Aorta (tissue), 5 donors: ENCODE data around the gene TMEM252. TPM values are rescaled to one million over a fixed set of nuclear protein-coding genes. Genes with fewer than 3 reads are reported as not detected.
A peak's percentile ranks its signal among the peaks of the same experiment; 100 is the strongest.

ENCODE experiments used
- ATAC-seq: fragments of 200-7000 bp; cut with Tn5 transposase; one replicate; pipeline ENCODE4 v1.9.1; 2022; ENCODE audit warnings: moderate library complexity; ENCODE audit not compliant: low FRiP score
- DNase-seq, 2 donors: peaks; one replicate each; pipeline ENCODE4 v3.0.0-alpha.2; 2020
- H3K27ac ChIP-seq, 2 donors: one replicate each; pipeline ENCODE4 v1.5.1; 2013; ENCODE audit warnings: low read length in 2 of 2, mild to moderate bottlenecking in 2 of 2, moderate library complexity in 2 of 2, control low read depth in 1 of 2, inconsistent platforms in 1 of 2, low read depth in 1 of 2
- H3K27me3 ChIP-seq, 2 donors: one replicate each; pipeline ENCODE4 v1.6.1; 2013; ENCODE audit warnings: control low read depth in 1 of 2, low read length in 1 of 2, mild to moderate bottlenecking in 1 of 2, moderate library complexity in 1 of 2; ENCODE audit not compliant: insufficient read depth in 2 of 2, control insufficient read depth in 1 of 2
- H3K36me3 ChIP-seq, 2 donors: one replicate each; pipeline ENCODE4 v1.6.1; 2013; ENCODE audit warnings: control low read depth in 1 of 2, low read length in 1 of 2, mild to moderate bottlenecking in 1 of 2; ENCODE audit not compliant: insufficient read depth in 2 of 2, control insufficient read depth in 1 of 2
- H3K4me1 ChIP-seq, 2 donors: one replicate each; pipeline ENCODE4 v1.6.1; 2013; ENCODE audit warnings: low read length in 2 of 2, control low read depth in 1 of 2, mild to moderate bottlenecking in 1 of 2, moderate library complexity in 1 of 2; ENCODE audit not compliant: insufficient read depth in 2 of 2, control insufficient read depth in 1 of 2
- H3K4me3 ChIP-seq, 2 donors: one replicate each; pipeline ENCODE4 v1.5.1; 2013; ENCODE audit warnings: low read length in 2 of 2, control low read depth in 1 of 2, mild to moderate bottlenecking in 1 of 2
- H3K9me3 ChIP-seq: one replicate; pipeline ENCODE4 v1.6.1; 2013; ENCODE audit warnings: mild to moderate bottlenecking, low read length; ENCODE audit not compliant: control insufficient read depth
- WGBS, 2 donors: extraction: QIAGEN DNeasy Blood & Tissue Kit; methylation state at CpG; one replicate each; pipeline ENCODE4 v1.1.7; 2013; 5-methylcytosine and 5-hydroxymethylcytosine counted together
- intact Hi-C, 2 donors: fragments of 100-400 bp; cut with DNase I; formaldehyde crosslinking; loops; one replicate each; pipeline versions ENCODE4 v1.14.2 to v1.15.0; 2022
- long read RNA-seq, 2 donors: library from polyadenylated mRNA; unstranded; transcript quantifications; one replicate each; pipeline ENCODE4 v2.0.0, GENCODE V29; 2020 to 2021
- polyA plus RNA-seq, 2 donors: library from polyadenylated mRNA; stranded (reverse); fragments of 200-250 nt; gene quantifications; one replicate each; pipeline ENCODE4 v1.2.3, GENCODE V29; 2013
- total RNA-seq, 2 donors: library from RNA; stranded (reverse); fragmentation: NEBNext Ultra II Directional; extraction: Animal tissue kit (Norgen Biotek cat#: 25700); gene quantifications; one replicate each; pipeline ENCODE4 v1.2.1, GENCODE V29; 2021
- donor health status: healthy with polysubstance abuse.
- donor health status: Bipolar disorder and iron deficiency.
- donor health status: DM: no; HTN: no; CAD: no.
- donor health status: DM: no; HTN: no; CAD: no.
- donor health status: DM: yes; HTN: yes; CAD: no.

TMEM252 gene, protein sequence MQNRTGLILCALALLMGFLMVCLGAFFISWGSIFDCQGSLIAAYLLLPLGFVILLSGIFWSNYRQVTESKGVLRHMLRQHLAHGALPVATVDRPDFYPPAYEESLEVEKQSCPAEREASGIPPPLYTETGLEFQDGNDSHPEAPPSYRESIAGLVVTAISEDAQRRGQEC
- total RNA-seq (not detected), polyA plus RNA-seq (under 1 TPM in 1 of 2 donors, not detected in 1; 0.75 TPM)
- long read RNA-seq, donor 1, result 0 reads
- long read RNA-seq, donor 2, result 0 reads

DNA sequence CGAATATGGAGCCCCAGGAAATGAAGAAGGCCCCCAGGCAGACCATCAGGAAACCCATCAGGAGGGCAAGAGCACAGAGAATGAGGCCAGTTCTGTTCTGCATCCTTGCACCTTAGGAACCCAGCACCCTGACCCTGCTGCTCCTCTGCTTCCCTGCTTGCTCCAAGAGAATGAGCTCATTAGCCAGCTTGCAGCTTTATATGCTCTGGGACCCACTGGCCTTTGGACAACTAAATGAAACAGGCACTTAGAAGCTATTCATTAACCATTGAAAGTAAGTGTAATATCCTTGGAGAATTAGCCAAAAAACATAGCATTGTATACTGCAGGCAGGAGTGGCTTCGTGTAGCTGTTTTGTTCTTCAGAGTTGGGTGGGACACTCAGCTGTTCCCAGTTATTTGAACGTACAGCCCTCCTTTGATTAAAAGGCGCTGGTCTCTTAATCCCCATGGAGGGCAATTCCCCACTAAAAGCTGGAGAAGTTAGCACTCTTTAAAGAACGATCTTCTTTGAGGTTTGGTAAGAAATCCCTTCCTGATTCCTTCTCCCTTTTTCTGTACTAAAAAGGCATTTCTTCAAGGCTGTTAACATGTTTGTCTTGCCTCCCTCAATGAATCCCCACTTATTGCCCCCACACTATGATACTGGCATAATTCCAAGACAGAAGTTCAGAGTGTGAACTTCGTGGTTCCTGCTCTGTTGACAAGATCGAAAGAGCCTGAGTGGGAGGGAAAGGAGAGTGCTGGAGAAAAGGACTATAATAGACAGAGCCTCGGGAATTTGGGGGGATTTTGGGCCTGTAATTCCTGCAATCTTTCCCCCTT, at the start of gene TMEM252:
TMEM252 (minus strand) TSS at position 172 of the 824 bp plus-strand sequence; CDS start at position 103, 69 bp downstream.
- ATAC-seq, result no peak

DNA sequence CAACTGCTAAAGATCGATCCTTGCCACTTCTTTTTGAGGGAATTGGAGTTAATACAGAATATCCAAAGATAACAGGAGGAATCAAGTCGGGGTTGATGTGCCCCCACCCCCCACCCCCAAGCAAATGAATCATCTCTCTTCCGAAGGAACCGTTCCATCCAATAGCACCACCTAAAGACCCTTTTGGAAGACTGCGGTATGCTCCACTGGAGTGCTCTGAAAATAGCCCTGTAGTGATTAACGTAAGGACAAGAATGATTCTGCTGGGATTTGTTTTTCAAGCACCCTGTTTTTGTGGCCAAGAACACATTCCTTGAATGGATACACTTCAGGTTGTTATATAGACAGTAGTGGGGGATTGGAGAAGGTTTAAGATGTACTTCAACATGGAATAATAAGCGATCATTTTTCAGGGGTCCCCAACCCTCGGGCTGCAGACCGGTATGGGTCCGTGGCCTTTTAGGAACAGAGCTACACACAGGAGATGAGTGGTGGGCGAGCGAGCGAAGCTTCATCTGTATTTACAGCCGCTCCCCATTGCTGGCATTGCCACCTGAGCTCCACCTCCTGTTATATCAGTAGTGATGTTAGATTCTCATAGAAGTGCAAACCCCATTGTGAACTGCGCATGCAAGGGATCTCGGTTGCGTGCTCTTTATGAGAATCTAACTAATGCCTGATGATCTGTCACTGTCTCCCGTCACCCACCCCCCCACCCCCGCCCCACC, 44.5 kb upstream of the TMEM252 start:
- Histone ChIP-seq H3K27ac (no peak overlapping the region), H3K4me3 (no peak overlapping the region), H3K4me1 (no peaks in the 10 kb centered on the region), H3K36me3 (no peaks in the 10 kb centered on the region), H3K27me3 (no peaks in the 10 kb centered on the region), H3K9me3 (no peaks in the 10 kb centered on the region)
- ATAC-seq, result no peak
- 72 to 74% methylated on average over 19 of the region's 19 CpGs for whole genome bisulfite sequencing, 2 donors
- DNase-seq, result no peak
- intact Hi-C loops, result loop anchor here (2.0 to 10.0 kb wide), 4 partner anchors 120 to 414 kb away; partner anchors contain the start of gene PIP5K1B (in 2 of the 2)

More for the DNA sequence above, at the start of gene TMEM252:
- no peak for DNase-seq
- WGBS, 2 donors, result 37% methylated on average over 8 of the region's 8 CpGs
- no peaks in the 10 kb centered on the region for H3K27me3 ChIP-seq
- H3K4me1 ChIP-seq, result peaks cover 6 to 9% of the 10 kb centered on the region in 2 donors
- no peaks in the 10 kb centered on the region for H3K36me3 ChIP-seq
- intact Hi-C loops, result no loop called here
- H3K9me3 ChIP-seq, result no peaks in the 10 kb centered on the region
- H3K27ac ChIP-seq, result peak within 1 kb of the TSS in 1 of 2 donors; percentile 74
- no peak within 1 kb of the TSS for H3K4me3 ChIP-seq

DNA sequence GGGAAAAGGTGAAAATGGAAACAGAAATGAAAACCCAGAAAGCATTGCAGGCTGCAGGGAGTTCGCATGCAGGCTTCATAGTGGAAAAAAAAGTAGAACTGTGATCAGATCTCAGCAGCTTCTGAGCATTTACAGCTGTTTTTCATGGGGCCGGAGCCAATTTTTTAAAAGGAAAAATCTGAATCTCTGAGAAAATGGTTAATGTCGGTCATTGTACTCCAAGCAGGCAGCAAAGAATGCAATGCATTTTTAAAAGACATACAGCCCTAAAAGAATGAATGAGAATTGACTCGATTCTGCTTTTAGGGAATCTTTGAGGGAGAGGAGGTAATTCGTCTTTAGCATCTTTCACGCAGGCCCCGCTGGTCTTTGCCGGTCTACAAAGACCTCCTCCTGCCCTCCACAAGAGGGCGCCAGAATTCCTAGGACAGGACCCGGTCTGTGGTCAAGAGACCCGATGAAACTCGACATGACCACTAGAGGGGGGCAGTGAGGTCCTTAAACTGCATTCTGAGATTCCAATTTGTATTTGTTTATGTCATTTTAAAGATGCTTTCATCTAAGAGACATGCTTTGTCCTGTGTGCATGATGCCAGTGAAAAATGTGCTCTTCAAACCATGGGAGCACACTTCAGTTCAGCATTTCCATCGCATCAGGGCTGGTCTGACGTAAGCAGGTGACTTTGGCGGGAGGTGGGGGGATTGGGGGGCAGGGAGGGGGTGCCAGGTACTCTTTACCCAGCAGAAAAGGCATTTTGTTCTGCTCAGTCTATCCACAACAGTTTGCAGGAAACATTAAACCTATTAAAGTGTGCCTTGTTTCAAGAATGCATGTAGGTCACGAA, 43.7 kb upstream of the TMEM252 start:
- H3K27ac ChIP-seq, result no peak overlapping the region
- no peaks in the 10 kb centered on the region for H3K4me1 ChIP-seq
- no peaks in the 10 kb centered on the region for H3K36me3 ChIP-seq
- intact Hi-C loops, result loop anchor here (2.0 to 10.0 kb wide), 6 partner anchors 120 to 414 kb away; partner anchors contain the start of gene PIP5K1B (in 2 of the 2)
- H3K27me3 ChIP-seq, result no peaks in the 10 kb centered on the region
- DNase-seq (peak; percentile 87 to 89), ATAC-seq (peak; percentile 95)
- H3K4me3 ChIP-seq, result no peak overlapping the region
- WGBS, 2 donors, result 22 to 23% methylated on average over 16 of the region's 16 CpGs
- no peaks in the 10 kb centered on the region for H3K9me3 ChIP-seq

DNA sequence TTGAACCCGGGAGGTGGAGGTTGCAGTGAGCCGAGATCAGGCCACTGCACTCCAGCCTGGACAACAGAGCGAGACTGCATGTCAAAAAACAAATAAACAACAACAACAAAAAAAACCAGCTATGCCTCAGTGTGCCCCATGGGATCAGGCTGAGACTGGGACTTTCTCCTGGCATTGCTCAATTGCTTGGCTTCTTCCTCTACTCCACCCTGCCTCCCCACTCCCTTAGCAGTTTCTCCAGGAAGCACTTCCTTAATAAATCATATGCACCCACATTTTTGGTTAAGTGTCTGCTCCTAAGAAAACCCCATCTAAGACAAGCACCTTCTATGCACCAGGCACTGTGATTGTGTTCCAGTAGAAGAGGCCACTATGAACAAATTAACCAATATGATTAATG, 41.0 kb upstream of the TMEM252 start:
- no peaks in the 10 kb centered on the region for H3K9me3 ChIP-seq
- no peak overlapping the region for H3K27ac ChIP-seq
- H3K27me3 ChIP-seq, result no peaks in the 10 kb centered on the region
- H3K4me3 ChIP-seq, result no peak overlapping the region
- H3K4me1 ChIP-seq, result no peaks in the 10 kb centered on the region
- intact Hi-C loops, result loop anchor here (5.0 to 10.0 kb wide), 4 partner anchors 123 to 371 kb away; partner anchors contain the start of gene PIP5K1B (in 2 of the 2)
- no peak for ATAC-seq
- 95 to 96% methylated on average over 3 of the region's 3 CpGs for whole genome bisulfite sequencing, 2 donors
- no peaks in the 10 kb centered on the region for H3K36me3 ChIP-seq
- DNase-seq, result no peak

DNA sequence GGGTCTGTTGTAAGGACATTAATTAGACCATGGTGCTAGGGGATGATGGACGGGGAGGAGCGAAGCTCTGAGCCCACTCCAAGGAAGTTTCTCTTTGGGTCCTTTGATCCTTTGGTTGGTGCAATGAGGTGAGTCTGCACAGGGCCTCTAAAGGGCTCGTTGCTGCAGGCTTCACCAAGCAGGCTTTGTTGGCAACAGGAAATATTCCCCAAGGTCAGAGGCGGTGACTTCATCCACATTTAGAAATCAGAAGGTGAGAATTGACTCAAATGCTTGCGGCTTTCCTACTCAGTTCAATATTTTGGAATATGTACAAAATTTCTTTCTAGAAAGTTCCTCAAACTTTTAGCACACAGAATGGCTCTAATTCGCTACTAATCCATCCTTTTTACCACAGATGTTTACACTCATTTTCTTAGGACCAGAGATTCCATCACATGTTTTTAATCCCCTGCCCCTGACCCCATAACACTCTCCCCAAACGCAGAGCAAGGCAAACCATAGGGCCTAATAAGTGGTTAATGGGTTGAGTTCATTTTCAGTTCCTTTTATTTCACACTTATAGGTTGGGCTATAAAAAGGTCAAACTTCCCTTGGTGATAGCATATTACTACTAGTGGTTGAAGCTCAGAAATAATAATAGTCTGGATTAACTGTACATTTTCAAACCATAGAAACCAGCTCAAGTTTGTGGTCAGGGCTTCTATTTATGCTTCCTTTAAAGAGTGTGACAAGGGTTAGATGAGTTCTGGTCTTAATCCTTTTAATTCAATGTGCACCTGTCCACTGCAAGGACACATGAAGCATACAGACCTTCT, 37.3 kb upstream of the TMEM252 start:
- no peak for ATAC-seq
- 86% methylated on average over 7 of the region's 7 CpGs for WGBS, 2 donors
- no peaks in the 10 kb centered on the region for H3K36me3 ChIP-seq

DNA sequence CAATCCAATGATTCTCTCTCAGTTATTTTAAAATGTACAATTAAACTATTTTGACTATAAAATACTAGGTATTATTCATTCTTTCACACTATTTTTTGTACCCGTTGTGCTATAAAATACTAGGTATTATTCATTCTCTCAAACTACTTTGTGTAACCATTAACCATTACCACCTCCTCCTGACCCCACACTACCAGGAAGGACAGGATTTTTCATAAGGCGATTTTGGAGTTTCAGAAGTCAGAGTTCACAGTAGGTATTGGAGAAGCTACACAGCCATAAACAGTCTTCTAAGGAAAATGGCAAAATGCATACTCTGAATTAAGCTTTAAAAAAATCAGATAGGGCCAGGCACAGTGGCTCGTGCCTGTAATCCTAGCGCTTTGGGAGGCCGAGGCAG, 35.1 kb upstream of the TMEM252 start:
- ATAC-seq, result no peak
- Histone ChIP-seq H3K4me1 (no peaks in the 10 kb centered on the region), H3K9me3 (no peaks in the 10 kb centered on the region), H3K27ac (no peak overlapping the region), H3K36me3 (no peaks in the 10 kb centered on the region), H3K4me3 (no peak overlapping the region), H3K27me3 (no peaks in the 10 kb centered on the region)
- 70 to 72% methylated on average over 5 of the region's 5 CpGs for WGBS, 2 donors
- DNase-seq, result no peak
- intact Hi-C loops, result loop anchor here in 1 of 2 donors (10.0 kb wide), 1 partner anchor 449 kb away; no protein-coding TSS in a partner anchor

More for the DNA sequence above, 37.3 kb upstream of the TMEM252 start:
- Histone ChIP-seq H3K4me1 (no peaks in the 10 kb centered on the region), H3K27me3 (no peaks in the 10 kb centered on the region), H3K9me3 (no peaks in the 10 kb centered on the region), H3K4me3 (no peak overlapping the region), H3K27ac (no peak overlapping the region)
- intact Hi-C loops, result loop anchor here in 1 of 2 donors (10.0 kb wide), 1 partner anchor 447 kb away; no protein-coding TSS in a partner anchor
- no peak for DNase-seq

DNA sequence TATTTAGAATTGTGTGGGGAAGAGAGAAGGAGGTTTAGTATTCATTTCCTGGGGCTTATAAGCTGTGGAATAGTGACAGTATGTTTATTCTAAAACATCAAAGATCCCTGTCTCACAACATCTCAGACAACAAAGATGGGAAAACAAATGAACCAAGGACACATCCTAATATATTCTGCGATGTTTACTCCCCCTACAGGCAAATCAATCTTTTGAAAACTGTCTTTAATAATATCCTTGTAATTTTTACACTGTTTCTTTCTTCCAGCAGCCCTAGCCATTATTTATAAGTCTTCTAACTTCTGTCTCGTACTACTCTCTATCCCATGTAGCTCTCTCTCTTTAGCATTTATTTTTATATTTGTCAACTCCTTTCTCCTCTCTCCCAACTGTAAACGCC, 33.5 kb upstream of the TMEM252 start:
- Histone ChIP-seq H3K27ac (no peak overlapping the region), H3K4me1 (no peaks in the 10 kb centered on the region), H3K27me3 (no peaks in the 10 kb centered on the region), H3K9me3 (no peaks in the 10 kb centered on the region), H3K4me3 (no peak overlapping the region), H3K36me3 (no peaks in the 10 kb centered on the region)
- intact Hi-C loops, result loop anchor here in 1 of 2 donors (10.0 kb wide), 1 partner anchor 451 kb away; no protein-coding TSS in a partner anchor
- DNase-seq (no peak), ATAC-seq (no peak)
- 55 to 59% methylated on average over 3 of the region's 3 CpGs for WGBS, 2 donors
